ENCODE results near the gene SALL4.
"Not testable (repeated sequence)": the region's sequence is repeated elsewhere in the genome, so short reads cannot be mapped to it uniquely, and the experiment has no call there.

SALL4 gene

GRCh38 chr20:51740308-51740707 is 62.0 kb downstream of the SALL4 start:
- H3K27me3 ChIP-seq (ENCODE audit: control insufficient read depth, insufficient read depth, low read length); H3K36me3 ChIP-seq (ENCODE audit: control insufficient read depth, low read depth, low read length); H3K27ac ChIP-seq (ENCODE audit: low read length); H3K9ac ChIP-seq (ENCODE audit: low read length); H3K4me1 ChIP-seq (ENCODE audit: control insufficient read depth, low read depth, low read length); H3K9me3 ChIP-seq (ENCODE audit: control insufficient read depth, low read depth, low read length); H3K4me3 ChIP-seq (ENCODE audit: low read length): not testable (repeated sequence)

DNA sequence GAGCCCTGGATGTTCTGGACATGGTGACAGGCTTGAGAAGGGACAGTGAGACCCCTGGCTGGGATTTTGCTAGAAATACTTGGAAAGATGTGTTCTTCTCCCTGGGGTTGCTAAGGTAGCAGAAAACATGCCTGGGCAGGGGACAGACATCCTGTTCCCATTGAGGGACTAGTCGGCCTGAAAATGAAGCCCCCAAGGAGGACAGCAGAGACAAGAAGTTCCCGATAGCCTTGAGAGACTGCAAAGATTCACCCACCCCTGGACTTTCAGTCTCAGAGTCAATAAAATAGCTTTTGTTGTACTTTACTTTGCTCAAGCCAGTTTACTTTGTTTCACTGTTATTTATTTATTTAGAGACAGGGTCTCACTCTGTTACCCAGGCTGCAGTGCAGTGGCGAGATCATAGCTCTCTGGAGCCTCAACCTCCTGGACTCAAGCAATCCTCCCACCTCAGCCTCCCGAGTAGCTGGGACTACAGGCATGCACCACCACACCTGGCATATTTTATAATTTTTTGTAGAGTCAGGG is 62.5 kb downstream of the SALL4 start:
- Histone ChIP-seq H3K9me3 (ENCODE audit: control insufficient read depth, low read depth, low read length) (no peaks in the 10 kb centered on the region), H3K4me1 (ENCODE audit: control insufficient read depth, low read depth, low read length) (no peaks in the 10 kb centered on the region), H3K36me3 (ENCODE audit: control insufficient read depth, low read depth, low read length) (no peaks in the 10 kb centered on the region), H3K9ac (ENCODE audit: low read length) (no peak overlapping the region), H3K4me3 (ENCODE audit: low read length) (no peak overlapping the region), H3K27ac (ENCODE audit: low read length) (no peak overlapping the region), H3K27me3 (ENCODE audit: control insufficient read depth, insufficient read depth, low read length) (no peaks in the 10 kb centered on the region)

DNA sequence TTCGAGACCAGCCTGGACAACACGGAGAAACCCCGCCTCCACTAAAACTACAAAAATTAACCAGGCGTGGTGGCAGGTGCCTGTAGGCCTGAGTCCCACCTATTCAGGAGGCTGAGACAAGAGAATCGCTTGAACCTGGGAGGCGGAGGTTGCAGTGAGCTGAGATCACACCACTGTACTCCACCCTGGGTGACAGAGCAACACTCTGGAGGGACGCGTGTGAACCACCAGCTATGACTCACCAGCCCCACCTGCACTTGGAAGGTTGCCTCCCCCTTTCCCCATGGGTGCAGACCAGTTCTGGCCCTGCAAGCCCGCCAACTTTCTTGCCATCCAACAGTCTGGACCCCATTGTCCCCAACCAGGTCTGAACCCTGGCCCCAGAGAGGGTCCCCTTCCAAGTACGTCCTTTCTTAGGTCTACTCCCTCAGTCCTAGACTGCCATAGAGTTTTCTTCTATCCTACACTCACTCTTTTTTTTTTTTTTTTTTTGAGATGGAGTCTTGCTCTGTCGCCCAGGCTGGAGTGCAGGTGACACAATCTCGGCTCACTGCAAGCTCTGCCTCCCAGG is 63.4 kb downstream of the SALL4 start:
- Histone ChIP-seq H3K27me3 (ENCODE audit: control insufficient read depth, insufficient read depth, low read length) (no peaks in the 10 kb centered on the region), H3K27ac (ENCODE audit: low read length) (no peak overlapping the region), H3K9me3 (ENCODE audit: control insufficient read depth, low read depth, low read length) (no peaks in the 10 kb centered on the region), H3K4me3 (ENCODE audit: low read length) (no peak overlapping the region), H3K9ac (ENCODE audit: low read length) (no peak overlapping the region), H3K4me1 (ENCODE audit: control insufficient read depth, low read depth, low read length) (no peaks in the 10 kb centered on the region), H3K36me3 (ENCODE audit: control insufficient read depth, low read depth, low read length) (no peaks in the 10 kb centered on the region)

DNA sequence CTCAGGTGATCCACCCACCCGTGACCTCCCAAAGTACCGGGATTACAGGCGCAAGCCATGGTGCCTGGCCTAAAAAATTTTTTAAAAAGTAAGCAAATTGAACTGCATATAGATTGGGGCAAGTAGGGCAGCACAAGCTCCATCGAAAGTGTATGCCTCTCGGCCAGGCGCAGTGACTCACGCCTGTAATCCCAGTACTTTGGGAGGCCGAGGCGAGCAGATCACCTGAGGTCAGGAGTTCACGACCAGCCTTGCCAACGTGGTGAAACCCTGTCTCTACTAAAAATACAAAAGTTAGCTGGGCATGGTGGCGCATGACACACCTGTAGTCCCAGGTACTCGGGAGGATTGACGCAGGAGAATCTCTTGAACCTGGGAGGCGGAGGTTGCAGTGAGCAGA is 64.1 kb downstream of the SALL4 start:
- not testable (repeated sequence) for H3K9ac ChIP-seq (ENCODE audit: low read length); H3K27ac ChIP-seq (ENCODE audit: low read length); H3K9me3 ChIP-seq (ENCODE audit: control insufficient read depth, low read depth, low read length); H3K36me3 ChIP-seq (ENCODE audit: control insufficient read depth, low read depth, low read length); H3K4me3 ChIP-seq (ENCODE audit: low read length); H3K4me1 ChIP-seq (ENCODE audit: control insufficient read depth, low read depth, low read length); H3K27me3 ChIP-seq (ENCODE audit: control insufficient read depth, insufficient read depth, low read length)

GRCh38 chr20:51736947-51737346 is 65.4 kb downstream of the SALL4 start:
- Histone ChIP-seq H3K9ac (ENCODE audit: low read length) (no peak overlapping the region), H3K27me3 (ENCODE audit: control insufficient read depth, insufficient read depth, low read length) (no peaks in the 10 kb centered on the region), H3K4me3 (ENCODE audit: low read length) (no peak overlapping the region), H3K27ac (ENCODE audit: low read length) (no peak overlapping the region), H3K36me3 (ENCODE audit: control insufficient read depth, low read depth, low read length) (no peaks in the 10 kb centered on the region), H3K9me3 (ENCODE audit: control insufficient read depth, low read depth, low read length) (no peaks in the 10 kb centered on the region), H3K4me1 (ENCODE audit: control insufficient read depth, low read depth, low read length) (no peaks in the 10 kb centered on the region)

DNA sequence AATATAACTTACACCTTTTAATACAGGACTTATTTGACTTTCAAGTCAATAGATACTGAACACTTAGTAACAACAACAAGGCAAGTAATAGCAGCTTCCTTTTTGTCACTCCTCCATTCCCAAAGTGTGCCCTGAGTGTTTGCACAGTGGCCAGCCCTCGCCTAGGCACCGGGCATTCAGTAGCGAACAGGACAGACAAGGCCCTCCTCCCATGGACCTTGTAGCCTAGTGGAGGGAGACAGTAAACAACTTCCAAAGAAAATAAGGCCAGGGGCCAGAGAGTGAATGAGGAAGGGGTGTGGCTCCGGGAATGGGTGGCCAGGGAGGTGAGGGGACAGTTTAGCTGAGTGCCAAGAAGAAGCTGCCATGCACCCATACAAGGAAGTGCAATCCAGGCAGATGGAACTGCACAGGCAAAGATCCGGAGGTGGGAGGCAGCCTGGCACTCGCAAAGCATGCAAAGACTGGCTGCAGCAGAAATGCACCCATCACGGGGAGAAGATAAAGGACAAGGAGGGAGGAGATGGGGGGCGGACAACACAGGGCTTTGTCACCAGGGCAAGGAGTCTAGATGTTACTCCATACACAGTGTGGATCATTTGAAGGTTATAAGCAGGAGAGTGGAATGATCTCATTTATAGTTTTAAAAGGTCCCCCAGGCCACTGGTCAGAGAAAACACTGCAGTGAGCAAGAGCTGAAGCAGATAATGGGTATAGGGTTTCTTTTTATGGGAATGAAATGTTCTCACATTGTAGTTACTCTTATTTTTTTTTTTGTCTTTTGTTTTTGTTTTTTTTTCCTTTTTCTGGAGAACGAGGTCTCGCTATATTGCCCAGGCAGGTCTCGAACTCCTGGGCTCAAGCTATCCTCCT is 66.4 kb downstream of the SALL4 start:
- Histone ChIP-seq H3K27ac (ENCODE audit: low read length) (no peak overlapping the region), H3K9ac (ENCODE audit: low read length) (no peak overlapping the region), H3K4me1 (ENCODE audit: control insufficient read depth, low read depth, low read length) (no peaks in the 10 kb centered on the region), H3K9me3 (ENCODE audit: control insufficient read depth, low read depth, low read length) (no peaks in the 10 kb centered on the region), H3K4me3 (ENCODE audit: low read length) (no peak overlapping the region), H3K27me3 (ENCODE audit: control insufficient read depth, insufficient read depth, low read length) (no peaks in the 10 kb centered on the region), H3K36me3 (ENCODE audit: control insufficient read depth, low read depth, low read length) (no peaks in the 10 kb centered on the region)

DNA sequence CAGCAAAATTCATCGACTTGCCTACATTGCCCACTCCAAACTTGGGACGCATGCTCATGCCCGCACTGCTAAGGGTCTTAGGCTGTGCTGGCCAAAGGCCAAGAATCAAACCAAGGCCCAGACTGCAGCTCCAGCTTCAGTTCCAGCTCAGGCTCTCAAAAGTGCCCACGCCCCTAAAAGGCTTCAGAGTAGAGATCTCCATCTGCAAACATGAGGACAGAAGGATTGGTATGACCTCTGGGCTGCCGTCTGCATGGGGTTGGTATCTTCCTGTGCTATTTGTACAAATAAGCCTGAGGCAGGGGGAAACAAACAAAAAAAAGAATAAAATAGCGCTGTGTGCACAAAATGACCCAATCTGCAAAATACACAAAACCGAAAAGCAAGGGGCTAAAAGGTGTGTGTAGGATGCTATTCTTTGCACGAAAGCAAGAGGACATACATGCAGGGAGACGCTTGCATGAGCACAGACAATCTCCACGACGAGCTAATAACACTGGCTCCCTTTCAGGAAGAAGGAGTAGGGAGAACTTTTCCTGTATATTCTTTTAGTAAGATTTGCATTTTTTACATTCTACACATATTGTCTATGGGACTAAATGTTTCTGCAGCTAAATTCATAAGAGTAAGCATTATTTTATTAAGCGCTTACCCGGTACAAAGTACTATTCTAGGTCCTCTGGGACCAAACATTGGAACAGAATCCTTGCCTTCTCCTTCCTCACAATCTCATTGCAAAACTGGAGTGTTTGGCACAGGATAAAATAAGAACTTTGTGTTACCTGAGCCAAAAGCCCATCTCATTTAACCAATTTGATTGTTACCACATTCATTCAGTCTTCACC is 67.2 kb downstream of the SALL4 start:
- Histone ChIP-seq H3K36me3 (ENCODE audit: control insufficient read depth, low read depth, low read length) (no peaks in the 10 kb centered on the region), H3K27me3 (ENCODE audit: control insufficient read depth, insufficient read depth, low read length) (no peaks in the 10 kb centered on the region), H3K9me3 (ENCODE audit: control insufficient read depth, low read depth, low read length) (no peaks in the 10 kb centered on the region), H3K4me1 (ENCODE audit: control insufficient read depth, low read depth, low read length) (no peaks in the 10 kb centered on the region), H3K9ac (ENCODE audit: low read length) (no peak overlapping the region), H3K4me3 (ENCODE audit: low read length) (no peak overlapping the region), H3K27ac (ENCODE audit: low read length) (no peak overlapping the region)

- no peaks in the 10 kb centered on the region for H3K27me3 ChIP-seq (ENCODE audit: control insufficient read depth, insufficient read depth, low read length)
- no peak overlapping the region for H3K9ac ChIP-seq (ENCODE audit: low read length)
- H3K9me3 ChIP-seq (ENCODE audit: control insufficient read depth, low read depth, low read length): no peaks in the 10 kb centered on the region
- H3K27ac ChIP-seq (ENCODE audit: low read length): no peak overlapping the region
- no peak overlapping the region for H3K4me3 ChIP-seq (ENCODE audit: low read length)
- no peaks in the 10 kb centered on the region for H3K4me1 ChIP-seq (ENCODE audit: control insufficient read depth, low read depth, low read length)
- H3K36me3 ChIP-seq (ENCODE audit: control insufficient read depth, low read depth, low read length): no peaks in the 10 kb centered on the region
Measured at GRCh38 chr20:51733070-51733469, 69.3 kb downstream of the SALL4 start.

Data from iPS-18a (cell line).